ENCODE data around the gene ALG12. TPM values are rescaled to one million over a fixed set of nuclear protein-coding genes. Genes with fewer than 3 reads are reported as not detected.

The ALG12 gene
- total and polyA plus RNA-seq, 2 of the 4 experiments (the other 2 are of a cell fraction) = 7.2 to 10.9 TPM

- 82% methylated on average over 2 of the region's 11 CpGs; no CpG with 5 or more reads in 1 of the 2 experiments for WGBS, 2 experiments (ENCODE audit: extremely low coverage in 2 of 2, insufficient read length in 1 of 2)
- Histone ChIP-seq H3K23ac (ENCODE audit: low read depth, low read length) (no peak overlapping the region), H3K56ac (ENCODE audit: extremely low read depth, insufficient read depth, low read length) (no peak overlapping the region), H2AK5ac (ENCODE audit: low read depth, low read length) (no peak overlapping the region), H3K4ac (ENCODE audit: low read depth, low read length) (peak overlapping the region; percentile 29; the same call in 1 of the 2 replicates), H3K9ac (ENCODE audit: low read depth, low read length) (no peak overlapping the region), H3K18ac (ENCODE audit: low read depth, low read length) (no peak overlapping the region), H3K9me1 (ENCODE audit: insufficient read depth, low read length) (peaks cover 23% of the 10 kb centered on the region), H3K14ac (replicated peaks; ENCODE audit: low read depth, low read length) (no peak overlapping the region), H2AFZ (replicated peaks; ENCODE audit: low read length, poor library complexity) (no peak overlapping the region), H3K4me2 (ENCODE audit: low read depth, low read length) (no peak overlapping the region), H3K4me3 (ENCODE audit: insufficient read depth, low read depth, low read length) (no peak overlapping the region), H2AK9ac (replicated peaks; ENCODE audit: low read depth, low read length, poor library complexity) (no peak overlapping the region), H3K27ac (ENCODE audit: insufficient read depth, low read length) (no peak overlapping the region), H2BK20ac (ENCODE audit: low read depth, low read length) (no peak overlapping the region), H3K27me3 (ENCODE audit: control insufficient read depth, insufficient read depth, low read length) (no peaks in the 10 kb centered on the region), H2BK15ac (ENCODE audit: low read depth, low read length) (no peak overlapping the region), H4K8ac (ENCODE audit: low read depth in 2 of 2, low read length in 2 of 2) (no peak overlapping the region), H2BK120ac (ENCODE audit: low read depth, low read length) (no peak overlapping the region), H4K5ac (ENCODE audit: low read depth, low read length) (no peak overlapping the region), H3K36me3 (ENCODE audit: control insufficient read depth, insufficient read depth, low read length) (no peaks in the 10 kb centered on the region), H3K4me1 (ENCODE audit: control insufficient read depth, insufficient read depth, low read length) (peaks cover 37% of the 10 kb centered on the region), H3K79me1 (ENCODE audit: low read depth in 1 of 2, low read length in 2 of 2) (0 out of 4 replicates have a peak, but pooled peaks cover 0 to 4% of the 10 kb centered on the region in 2 experiments), H4K20me1 (ENCODE audit: insufficient read depth, low read length) (no peaks in the 10 kb centered on the region), H2BK5ac (ENCODE audit: low read depth, low read length, poor library complexity, severe bottlenecking) (no peak overlapping the region), H3K9me3 (ENCODE audit: control insufficient read depth, insufficient read depth, low read length) (no peaks in the 10 kb centered on the region), H4K91ac (ENCODE audit: insufficient read depth, low read depth, low read length) (no peak overlapping the region)
- intact Hi-C loops (cut with micrococcal nuclease) (no loop called here), in situ Hi-C loops (cut with MboI; ENCODE audit: low sequenced_read_pairs) (no loop called here), dilution Hi-C loops (cut with HindIII; ENCODE audit: low sequenced_read_pairs, unreplicated experiment) (no loop called here)
- no peak for TF ChIP-seq MAZ (IDR thresholded peaks at IDR 0.05; ENCODE audit: borderline replicate concordance, low read depth, low read length)
- no peak for TF ChIP-seq NFE2L2 (IDR thresholded peaks at IDR 0.05; ENCODE audit: low read depth, low read length)
- TF ChIP-seq RCOR1 (IDR thresholded peaks at IDR 0.05; ENCODE audit: insufficient replicate concordance, low read length) = no peak
- TF ChIP-seq, protein P1, sequence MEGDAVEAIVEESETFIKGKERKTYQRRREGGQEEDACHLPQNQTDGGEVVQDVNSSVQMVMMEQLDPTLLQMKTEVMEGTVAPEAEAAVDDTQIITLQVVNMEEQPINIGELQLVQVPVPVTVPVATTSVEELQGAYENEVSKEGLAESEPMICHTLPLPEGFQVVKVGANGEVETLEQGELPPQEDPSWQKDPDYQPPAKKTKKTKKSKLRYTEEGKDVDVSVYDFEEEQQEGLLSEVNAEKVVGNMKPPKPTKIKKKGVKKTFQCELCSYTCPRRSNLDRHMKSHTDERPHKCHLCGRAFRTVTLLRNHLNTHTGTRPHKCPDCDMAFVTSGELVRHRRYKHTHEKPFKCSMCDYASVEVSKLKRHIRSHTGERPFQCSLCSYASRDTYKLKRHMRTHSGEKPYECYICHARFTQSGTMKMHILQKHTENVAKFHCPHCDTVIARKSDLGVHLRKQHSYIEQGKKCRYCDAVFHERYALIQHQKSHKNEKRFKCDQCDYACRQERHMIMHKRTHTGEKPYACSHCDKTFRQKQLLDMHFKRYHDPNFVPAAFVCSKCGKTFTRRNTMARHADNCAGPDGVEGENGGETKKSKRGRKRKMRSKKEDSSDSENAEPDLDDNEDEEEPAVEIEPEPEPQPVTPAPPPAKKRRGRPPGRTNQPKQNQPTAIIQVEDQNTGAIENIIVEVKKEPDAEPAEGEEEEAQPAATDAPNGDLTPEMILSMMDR (conservative IDR thresholded peaks at IDR 0.05; ENCODE audit: low read depth, low read length) = no peak
- no peak for TF ChIP-seq SMC3 (IDR thresholded peaks at IDR 0.05; ENCODE audit: low read depth, low read length)
- TF ChIP-seq RFX5 (IDR thresholded peaks at IDR 0.05; ENCODE audit: low read depth, low read length) = no peak
- no peak for TF ChIP-seq MAFK (IDR thresholded peaks at IDR 0.05; ENCODE audit: low read depth, low read length)
- TF ChIP-seq, protein P2, sequence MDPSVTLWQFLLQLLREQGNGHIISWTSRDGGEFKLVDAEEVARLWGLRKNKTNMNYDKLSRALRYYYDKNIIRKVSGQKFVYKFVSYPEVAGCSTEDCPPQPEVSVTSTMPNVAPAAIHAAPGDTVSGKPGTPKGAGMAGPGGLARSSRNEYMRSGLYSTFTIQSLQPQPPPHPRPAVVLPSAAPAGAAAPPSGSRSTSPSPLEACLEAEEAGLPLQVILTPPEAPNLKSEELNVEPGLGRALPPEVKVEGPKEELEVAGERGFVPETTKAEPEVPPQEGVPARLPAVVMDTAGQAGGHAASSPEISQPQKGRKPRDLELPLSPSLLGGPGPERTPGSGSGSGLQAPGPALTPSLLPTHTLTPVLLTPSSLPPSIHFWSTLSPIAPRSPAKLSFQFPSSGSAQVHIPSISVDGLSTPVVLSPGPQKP (IDR thresholded peaks at IDR 0.05; ENCODE audit: borderline replicate concordance, low read depth, low read length) = no peak
- TF ChIP-seq CHD1 (IDR thresholded peaks at IDR 0.05; ENCODE audit: low read depth, low read length) = no peak
- TF ChIP-seq BHLHE40 (IDR thresholded peaks at IDR 0.05; ENCODE audit: low read depth, low read length) = no peak
- no peak for TF ChIP-seq FOS (IDR thresholded peaks at IDR 0.05; ENCODE audit: low read depth, low read length)
- no peak for TF ChIP-seq USF2 (IDR thresholded peaks at IDR 0.05; ENCODE audit: low read depth, low read length)
- TF ChIP-seq CEBPB (IDR thresholded peaks at IDR 0.05; ENCODE audit: low read depth, low read length) = no peak
- TF ChIP-seq RAD21 (IDR thresholded peaks at IDR 0.05; ENCODE audit: low read length) = no peak
- DNase-seq = no peak
- no peak for ATAC-seq (ENCODE audit: low read depth)
- no TSS peak for BruUV-seq (replicated peaks)
- POLR2A ChIA-PET (ENCODE audit: unreplicated experiment) = no interaction called here
- CTCF ChIA-PET = no interaction called here
These were observed 31.7 kb upstream of the ALG12 start for GRCh38 chr22:49949914-49950292.

Data from IMR-90 (cell line).